Gastroesophageal sphincter (tissue), 4 donors: ENCODE results near the gene CHML. TPM values are rescaled to one million over a fixed set of nuclear protein-coding genes. Genes with fewer than 3 reads are reported as not detected.
A peak's percentile ranks its signal among the peaks of the same experiment; 100 is the strongest.

ENCODE experiments used
- ATAC-seq: fragments of 150-250 bp; one replicate; pipeline ENCODE4 v1.9.1; 2016; ENCODE audit warnings: mild to moderate bottlenecking, moderate library complexity
- H3K27ac ChIP-seq, 4 donors: fragments of 200-600 bp; sonication (generic) in 3 of 4; 1 replicate in 3 of 4; 2 replicates in 1 of 4; pipeline ENCODE4 v1.5.1; 2016 to 2019
- H3K27me3 ChIP-seq: fragments of 200-600 bp; sonication (generic); one replicate; pipeline ENCODE4 v1.5.1; 2019
- H3K36me3 ChIP-seq, 2 donors: fragments of 200-600 bp; sonication (generic); one replicate each; pipeline ENCODE4 v1.5.1; 2019; ENCODE audit warnings: control low read depth in 1 of 2
- H3K4me1 ChIP-seq, 3 donors: fragments of 200-600 bp; sonication (generic); 1 replicate in 2 of 3; 2 replicates in 1 of 3; pipeline ENCODE4 v1.5.1; 2016 to 2019; ENCODE audit warnings: control low read depth in 2 of 3
- H3K4me3 ChIP-seq, 2 donors: fragments of 200-600 bp; sonication (generic); one replicate each; pipeline ENCODE4 v1.5.1; 2019; ENCODE audit warnings: mild to moderate bottlenecking in 1 of 2, moderate library complexity in 1 of 2
- H3K9me3 ChIP-seq, 3 donors: fragments of 200-600 bp; sonication (generic); one replicate each; pipeline ENCODE4 v1.5.1; 2017 to 2019; ENCODE audit warnings: control low read depth in 2 of 3
- EP300 ChIP-seq: sonication (generic); formaldehyde crosslinking; IDR thresholded peaks from one replicate; pipeline ENCODE4 v1.6.1; 2017; ENCODE audit warnings: antibody characterized with exemption, mild to moderate bottlenecking
- POLR2A ChIP-seq, 2 donors: fragments of 450-650 bp; IDR thresholded peaks; one replicate each; pipeline ENCODE4 v1.6.1; 2017; ENCODE audit warnings: antibody characterized with exemption in 2 of 2, mild to moderate bottlenecking in 2 of 2, moderate library complexity in 1 of 2
- POLR2AphosphoS5 ChIP-seq: sonication (generic); formaldehyde crosslinking; IDR thresholded peaks from one replicate; pipeline ENCODE4 v1.6.1; 2017; ENCODE audit warnings: antibody characterized with exemption
- WGBS, 2 donors: methylation state at CpG; one replicate each; pipeline ENCODE4 v1.1.5; 2018; ENCODE audit warnings: low coverage in 1 of 2; 5-methylcytosine and 5-hydroxymethylcytosine counted together
- total RNA-seq, 4 donors: library from RNA; depleted of rRNA; stranded (reverse); fragments of >200 nt; gene quantifications; one replicate each; pipeline ENCODE4 v1.1.0, GENCODE V29; 2016
- TF ChIP-seq, protein P1 (sequence below), 4 experiments: fragments of 200-600 bp in 2 of 4; fragments of 450-650 bp in 2 of 4; sonication (generic) in 1 of 4; IDR thresholded peaks; one replicate each; pipeline ENCODE4 v1.5.1; 2017 to 2019; ENCODE audit warnings: antibody characterized with exemption in 4 of 4, mild to moderate bottlenecking in 2 of 4, moderate library complexity in 2 of 4

The CHML gene
- total RNA-seq, 4 donors from 2014 or later: 5.3 to 10.2 (median 8.8) TPM

DNA sequence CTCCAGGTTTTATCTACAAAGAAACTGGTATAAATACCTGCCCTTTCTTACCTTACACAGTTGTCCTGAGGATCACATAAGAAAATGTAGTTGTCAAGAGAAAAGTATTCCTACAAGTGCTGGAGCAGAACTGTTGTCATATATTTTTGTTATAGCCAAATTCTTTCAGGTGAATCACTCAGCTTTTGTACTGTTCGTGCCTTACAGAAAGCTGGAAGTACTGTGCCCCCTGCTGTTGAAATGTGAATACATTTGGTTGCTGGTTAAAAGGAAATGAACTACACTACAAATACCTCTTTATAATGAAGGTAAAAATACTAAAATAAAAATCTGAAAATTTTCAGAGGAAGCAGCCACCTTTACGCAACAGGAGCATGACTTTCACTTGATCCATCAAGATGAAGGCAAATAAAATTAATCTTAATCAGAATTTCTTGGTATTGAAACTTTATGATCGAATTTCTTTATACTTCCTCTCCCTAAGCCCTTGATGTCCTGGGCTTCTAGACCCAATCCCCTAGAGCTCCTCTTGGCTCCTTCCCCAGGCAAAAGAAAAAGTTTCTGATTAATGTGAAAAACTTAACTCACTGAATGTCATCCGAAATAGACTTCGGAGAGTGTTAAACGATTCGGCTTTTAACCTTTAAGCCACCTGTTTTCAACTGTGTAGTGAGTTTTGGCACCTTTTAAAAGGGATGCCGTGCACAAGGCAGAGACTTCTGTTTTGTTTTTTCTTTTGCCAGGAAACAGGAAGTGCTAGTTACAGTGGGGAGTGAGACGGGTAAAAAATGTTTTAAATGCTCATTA lies 12.5 kb downstream of the CHML start:
- H3K4me3 ChIP-seq: no peak overlapping the region
- H3K27ac ChIP-seq: no peak overlapping the region
- no peaks in the 10 kb centered on the region for H3K9me3 ChIP-seq
- no peaks in the 10 kb centered on the region for H3K36me3 ChIP-seq
- ATAC-seq: no peak
- TF ChIP-seq EP300: no peak
- TF ChIP-seq, protein P1, sequence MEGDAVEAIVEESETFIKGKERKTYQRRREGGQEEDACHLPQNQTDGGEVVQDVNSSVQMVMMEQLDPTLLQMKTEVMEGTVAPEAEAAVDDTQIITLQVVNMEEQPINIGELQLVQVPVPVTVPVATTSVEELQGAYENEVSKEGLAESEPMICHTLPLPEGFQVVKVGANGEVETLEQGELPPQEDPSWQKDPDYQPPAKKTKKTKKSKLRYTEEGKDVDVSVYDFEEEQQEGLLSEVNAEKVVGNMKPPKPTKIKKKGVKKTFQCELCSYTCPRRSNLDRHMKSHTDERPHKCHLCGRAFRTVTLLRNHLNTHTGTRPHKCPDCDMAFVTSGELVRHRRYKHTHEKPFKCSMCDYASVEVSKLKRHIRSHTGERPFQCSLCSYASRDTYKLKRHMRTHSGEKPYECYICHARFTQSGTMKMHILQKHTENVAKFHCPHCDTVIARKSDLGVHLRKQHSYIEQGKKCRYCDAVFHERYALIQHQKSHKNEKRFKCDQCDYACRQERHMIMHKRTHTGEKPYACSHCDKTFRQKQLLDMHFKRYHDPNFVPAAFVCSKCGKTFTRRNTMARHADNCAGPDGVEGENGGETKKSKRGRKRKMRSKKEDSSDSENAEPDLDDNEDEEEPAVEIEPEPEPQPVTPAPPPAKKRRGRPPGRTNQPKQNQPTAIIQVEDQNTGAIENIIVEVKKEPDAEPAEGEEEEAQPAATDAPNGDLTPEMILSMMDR (IDR thresholded peaks at IDR 0.05): peak in 3 of 4 experiments; percentile 28 to 40 (median 28)
- WGBS, 2 donors: 42 to 54% methylated on average over 9 of the region's 9 CpGs
- no peaks in the 10 kb centered on the region for H3K27me3 ChIP-seq
- H3K4me1 ChIP-seq: no peaks in the 10 kb centered on the region

DNA sequence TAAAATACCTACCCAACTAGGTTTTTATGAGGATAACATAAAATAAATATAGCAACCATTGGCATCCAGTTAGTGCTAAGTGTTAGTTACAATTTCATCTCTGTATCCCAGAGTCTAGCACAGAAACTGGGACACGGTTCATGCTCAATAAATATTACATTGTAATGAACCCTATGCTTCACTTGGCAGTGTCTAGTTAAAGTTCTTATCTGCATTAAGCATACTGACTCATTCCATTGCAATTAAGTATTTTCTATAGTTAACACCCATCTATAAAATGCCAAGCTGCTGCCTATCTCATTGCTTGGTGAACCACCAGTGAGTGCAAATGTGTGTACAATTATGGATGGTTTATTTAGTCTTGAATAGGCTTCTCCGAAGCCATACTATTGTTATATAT lies 15.2 kb downstream of the CHML start:
- Histone ChIP-seq H3K36me3 (no peaks in the 10 kb centered on the region), H3K9me3 (no peaks in the 10 kb centered on the region), H3K27ac (no peak overlapping the region), H3K4me3 (no peak overlapping the region), H3K27me3 (no peaks in the 10 kb centered on the region), H3K4me1 (no peaks in the 10 kb centered on the region)
- TF ChIP-seq POLR2AphosphoS5: no peak
- TF ChIP-seq POLR2A (IDR thresholded peaks at IDR 0.05): no peak
- TF ChIP-seq, protein P1 (IDR thresholded peaks at IDR 0.05): no peak
- TF ChIP-seq EP300: no peak
- no peak for ATAC-seq
- WGBS, 2 donors: 71 to 78% methylated on average over 1 to 2 of the region's 2 CpGs

DNA sequence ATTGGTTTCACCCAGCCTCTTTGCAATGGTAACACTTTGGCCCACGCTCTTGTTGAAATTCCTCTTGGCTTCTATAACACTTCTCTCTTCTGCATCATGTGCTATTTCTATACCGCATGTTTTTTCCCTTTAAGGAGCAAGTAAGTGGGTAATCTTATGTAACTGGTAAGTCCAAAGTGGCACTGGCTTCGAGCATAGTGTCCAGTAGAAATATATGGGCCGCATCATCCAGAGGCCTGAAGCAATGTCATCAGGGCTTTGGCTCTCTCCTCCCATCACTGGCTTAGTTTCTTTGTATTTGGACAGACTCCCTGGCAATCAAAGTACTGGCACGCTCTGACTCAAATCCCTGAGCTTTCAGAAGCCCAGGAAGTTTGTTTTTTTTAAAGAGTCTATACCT lies 17.5 kb downstream of the CHML start:
- Histone ChIP-seq H3K27ac (no peak overlapping the region), H3K9me3 (no peaks in the 10 kb centered on the region), H3K27me3 (no peaks in the 10 kb centered on the region), H3K4me1 (no peaks in the 10 kb centered on the region), H3K36me3 (no peaks in the 10 kb centered on the region), H3K4me3 (no peak overlapping the region)
- 78 to 81% methylated on average over 5 of the region's 5 CpGs for WGBS, 2 donors
- TF ChIP-seq POLR2AphosphoS5 (no peak), POLR2A (IDR thresholded peaks at IDR 0.05) (no peak), EP300 (no peak)
- TF ChIP-seq, protein P1 (IDR thresholded peaks at IDR 0.05): no peak
- no peak for ATAC-seq

DNA sequence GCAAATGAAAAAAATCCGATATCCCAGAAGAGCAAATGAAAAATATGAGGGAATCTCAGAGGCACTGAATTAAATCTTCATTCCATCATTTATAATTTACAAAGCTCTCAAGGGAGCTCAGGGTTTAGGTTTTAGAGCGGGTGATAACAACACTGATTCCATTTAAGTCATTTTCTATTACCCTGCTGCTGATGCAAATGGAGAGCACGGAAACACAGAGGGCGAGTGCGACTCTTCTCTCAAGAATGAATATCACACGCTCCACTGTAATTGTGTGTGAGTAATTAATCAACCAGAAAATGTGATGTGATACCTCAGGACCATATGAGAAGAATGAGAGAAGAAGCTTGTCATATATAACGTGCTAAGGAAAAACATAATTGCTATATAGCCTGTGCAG lies 22.7 kb downstream of the CHML start:
- 78 to 84% methylated on average over 7 of the region's 7 CpGs for WGBS, 2 donors
- H3K36me3 ChIP-seq: no peaks in the 10 kb centered on the region
- H3K4me3 ChIP-seq: no peak overlapping the region
- no peak for TF ChIP-seq EP300
- no peak for TF ChIP-seq POLR2A (IDR thresholded peaks at IDR 0.05)
- TF ChIP-seq, protein P1 (IDR thresholded peaks at IDR 0.05): no peak
- no peak for TF ChIP-seq POLR2AphosphoS5
- H3K9me3 ChIP-seq: no peaks in the 10 kb centered on the region
- no peaks in the 10 kb centered on the region for H3K4me1 ChIP-seq
- no peak for ATAC-seq
- no peaks in the 10 kb centered on the region for H3K27me3 ChIP-seq
- H3K27ac ChIP-seq: no peak overlapping the region
